Measurements from ENCODE around the gene METTL9. TPM values are rescaled to one million over a fixed set of nuclear protein-coding genes. Genes with fewer than 3 reads are reported as not detected.

Gene METTL9
- total and polyA plus RNA-seq, 2 of the 13 experiments (the other 11 are each of a cell fraction or from before 2014, with no cell fraction given), result 123 to 204 TPM

- no peak for TF ChIP-seq ATF5 (CRISPR knock-in tag; IDR thresholded peaks at IDR 0.05; ENCODE audit: low read depth)
- no peak for TF ChIP-seq MIER3 (CRISPR knock-in tag; IDR thresholded peaks at IDR 0.05; ENCODE audit: borderline replicate concordance)
- no peak for TF ChIP-seq MBD4 (IDR thresholded peaks at IDR 0.05; ENCODE audit: borderline replicate concordance, low read length)
- TF ChIP-seq, protein P1, sequence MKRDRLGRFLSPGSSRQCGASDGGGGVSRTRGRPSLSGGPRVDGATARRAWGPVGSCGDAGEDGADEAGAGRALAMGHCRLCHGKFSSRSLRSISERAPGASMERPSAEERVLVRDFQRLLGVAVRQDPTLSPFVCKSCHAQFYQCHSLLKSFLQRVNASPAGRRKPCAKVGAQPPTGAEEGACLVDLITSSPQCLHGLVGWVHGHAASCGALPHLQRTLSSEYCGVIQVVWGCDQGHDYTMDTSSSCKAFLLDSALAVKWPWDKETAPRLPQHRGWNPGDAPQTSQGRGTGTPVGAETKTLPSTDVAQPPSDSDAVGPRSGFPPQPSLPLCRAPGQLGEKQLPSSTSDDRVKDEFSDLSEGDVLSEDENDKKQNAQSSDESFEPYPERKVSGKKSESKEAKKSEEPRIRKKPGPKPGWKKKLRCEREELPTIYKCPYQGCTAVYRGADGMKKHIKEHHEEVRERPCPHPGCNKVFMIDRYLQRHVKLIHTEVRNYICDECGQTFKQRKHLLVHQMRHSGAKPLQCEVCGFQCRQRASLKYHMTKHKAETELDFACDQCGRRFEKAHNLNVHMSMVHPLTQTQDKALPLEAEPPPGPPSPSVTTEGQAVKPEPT (CRISPR knock-in tag; IDR thresholded peaks at IDR 0.05; ENCODE audit: low read depth), result no peak
- no peak for TF ChIP-seq ZNF567 (CRISPR knock-in tag; IDR thresholded peaks at IDR 0.05; ENCODE audit: borderline replicate concordance)
- no peak for TF ChIP-seq MATR3 (CRISPR knock-in tag; IDR thresholded peaks at IDR 0.05)
Measured at GRCh38 chr16:21645261-21645721, 45.9 kb downstream of the METTL9 start (continued).

DNA sequence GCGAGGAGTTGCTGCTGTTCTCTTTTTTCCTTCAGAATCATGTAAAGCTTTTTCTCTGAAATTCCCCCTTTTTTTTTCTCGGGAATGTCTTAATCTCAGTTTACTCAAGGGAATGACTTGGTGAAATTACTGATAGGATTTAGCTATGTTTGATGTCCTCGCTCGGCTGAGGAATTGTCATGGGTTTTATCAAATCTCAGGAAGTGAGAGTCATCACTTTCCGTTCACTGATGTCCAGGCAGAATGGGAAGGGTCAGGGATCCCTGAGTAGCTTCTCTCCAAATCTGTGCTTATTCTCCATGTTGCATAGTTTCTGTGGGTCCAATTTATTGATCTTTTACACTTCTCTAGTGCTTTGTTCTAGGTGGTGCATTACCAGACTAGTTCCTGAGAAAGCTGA lies 46.7 kb downstream of the METTL9 start:
- no peak for FAIRE-seq
- Histone ChIP-seq H3K27ac (ENCODE audit: extremely low read length, insufficient read depth, low read length) (no peak overlapping the region), H3K4me1 (ENCODE audit: insufficient read depth, low read length) (peaks cover 23% of the 10 kb centered on the region), H3K9me3 (ENCODE audit: low read length) (no peaks in the 10 kb centered on the region), H3K36me3 (replicated peaks in 1 of 2; ENCODE audit: control insufficient read depth in 1 of 2, insufficient read depth in 2 of 2, low read length in 2 of 2) (peaks cover 4 to 9% of the 10 kb centered on the region in 2 experiments; a peak in 3 of 5 replicates), H2AFZ (ENCODE audit: low read length) (no peak overlapping the region), H3K9ac (ENCODE audit: insufficient read depth, low read depth, low read length) (no peak overlapping the region), H3K79me2 (ENCODE audit: insufficient read depth, low read length) (no peaks in the 10 kb centered on the region), H3K4me3 (replicated peaks in 1 of 3; ENCODE audit: insufficient read depth in 1 of 3, low read depth in 2 of 3, low read length in 3 of 3) (no peak overlapping the region), H3K4me2 (ENCODE audit: low read depth, low read length) (no peak overlapping the region), H3K27me3 (ENCODE audit: control insufficient read depth in 1 of 2, insufficient read depth in 2 of 2, low read length in 2 of 2) (no peaks in the 10 kb centered on the region), H4K20me1 (ENCODE audit: insufficient read depth, low read length) (peaks cover 3% of the 10 kb centered on the region; the same call in 1 of the 2 replicates)
- POLR2A ChIA-PET, result no interaction called here
- no peak for TF ChIP-seq SMARCC2 (IDR thresholded peaks at IDR 0.05)
- TF ChIP-seq HHEX (CRISPR knock-in tag; IDR thresholded peaks at IDR 0.05), result no peak
- no peak for TF ChIP-seq RFX5 (IDR thresholded peaks at IDR 0.05; ENCODE audit: low read depth, low read length)
- no peak for TF ChIP-seq ZBTB34 (CRISPR knock-in tag; IDR thresholded peaks at IDR 0.05)
- DNase-seq (ENCODE audit: low spot score), result no peak
- 97% methylated on average over 5 of the region's 5 CpGs for WGBS (ENCODE audit: low lambda C conversion rate)
- CTCF ChIA-PET (ENCODE audit: low intra/inter-chr PET ratio, low total read pairs), result no interaction called here
- no TSS peak for BruUV-seq (replicated peaks)
- intact Hi-C loops (cut with micrococcal nuclease; ENCODE audit: unreplicated experiment) (no loop called here), in situ Hi-C loops (cut with HindIII; ENCODE audit: extremely low pct_ligation_motif_present, low pct_unique_long_range_greater_than_20kb) (no loop called here)
- ATAC-seq, result no peak

Measured in HepG2 (cell line).